HepG2 (cell line): Measurements from ENCODE around the gene SPATA25. TPM values are rescaled to one million over a fixed set of nuclear protein-coding genes. Genes with fewer than 3 reads are reported as not detected.

Experiments used
- CHD2 ChIP-seq: IDR thresholded peaks from 2 replicates; pipeline ENCODE4 v1.6.1; 2011; ENCODE audit warnings: low read depth, low read length, improper control_type of control experiment
- PATZ1 ChIP-seq: sonication (generic); formaldehyde crosslinking; IDR thresholded peaks from 2 replicates; pipeline ENCODE4 v1.4.0; 2020; ENCODE audit warnings: missing genetic modification reagents
- SATB2 ChIP-seq: sonication (generic); formaldehyde crosslinking; IDR thresholded peaks from 2 replicates; pipeline ENCODE4 v1.5.0; 2020; ENCODE audit warnings: missing genetic modification reagents
- SRF ChIP-seq: IDR thresholded peaks from 2 replicates; pipeline ENCODE4 v1.6.1; 2011; ENCODE audit warnings: mild to moderate bottlenecking, low read depth, low read length, moderate library complexity
- TEAD3 ChIP-seq: optimal IDR thresholded peaks from 2 replicates; pipeline ENCODE3; 2016; ENCODE audit warnings: borderline replicate concordance
- ZNF205 ChIP-seq: IDR thresholded peaks from 2 replicates; pipeline ENCODE4 v1.6.1; 2018; ENCODE audit warnings: missing biosample characterization, missing genetic modification reagents
- ZNF260 ChIP-seq: sonication (generic); formaldehyde crosslinking; IDR thresholded peaks from 2 replicates; pipeline ENCODE4 v1.4.0; 2020; ENCODE audit warnings: missing genetic modification reagents, low read depth, mild to moderate bottlenecking, borderline replicate concordance
- ZNF407 ChIP-seq: sonication (generic); formaldehyde crosslinking; IDR thresholded peaks from one replicate; pipeline ENCODE4 v1.5.1; 2020; ENCODE audit warnings: mild to moderate bottlenecking, missing genetic modification reagents; ENCODE audit errors: not compliant biosample characterization
- ZNF484 ChIP-seq: sonication (generic); formaldehyde crosslinking; IDR thresholded peaks from 2 replicates; pipeline ENCODE4 v1.5.1; 2020; ENCODE audit warnings: mild to moderate bottlenecking, low read depth, missing genetic modification reagents, borderline replicate concordance
- ZNF576 ChIP-seq: sonication (generic); formaldehyde crosslinking; IDR thresholded peaks from 2 replicates; pipeline ENCODE4 v1.4.0; 2020; ENCODE audit warnings: mild to moderate bottlenecking, missing genetic modification reagents
- ZSCAN30 ChIP-seq: sonication (generic); formaldehyde crosslinking; IDR thresholded peaks from 2 replicates; pipeline ENCODE4 v1.5.0; 2020; ENCODE audit warnings: mild to moderate bottlenecking, missing genetic modification reagents
- polyA plus RNA-seq, 8 experiments: library from polyadenylated mRNA; depleted of rRNA in 3 of 8; stranded (reverse) in 7 of 8; unstranded in 1 of 8; fragments of >200 nt; fragmentation: Illumina TruSeq in 4 of 8; extraction: Trizol in 4 of 8; gene quantifications; 2 replicates each; pipeline versions ENCODE4 v1.2.1 to v1.2.3, GENCODE V29; 2011 to 2016; ENCODE audit warnings: low read depth in 4 of 8, missing spikeins in 1 of 8, mixed read lengths in 1 of 8; ENCODE audit not compliant: insufficient read depth in 1 of 8
- total RNA-seq, 5 experiments: library from RNA; depleted of rRNA; stranded (reverse); fragments of >200 nt; fragmentation: Illumina TruSeq; extraction: Trizol; gene quantifications; 2 replicates each; pipeline ENCODE4 v1.2.3, GENCODE V29; 2016; ENCODE audit warnings: low read depth in 1 of 5

Gene SPATA25
- total and polyA plus RNA-seq, 2 of the 13 experiments (the other 11 are each of a cell fraction or from before 2014, with no cell fraction given), result 4.8 to 7.6 TPM

- TF ChIP-seq ZSCAN30 (CRISPR knock-in tag), result no peak
- TF ChIP-seq PATZ1 (CRISPR knock-in tag), result no peak; the same call in 1 of the 2 replicates
- TF ChIP-seq SATB2 (CRISPR knock-in tag), result peak; percentile 72; the same call in 1 of the 2 replicates
- TF ChIP-seq TEAD3, result peak; percentile 69
- no peak for TF ChIP-seq ZNF484 (CRISPR knock-in tag)
- peak; percentile 65; the same call in 1 of the 2 replicates for TF ChIP-seq SRF
- 0 out of 2 replicates have a peak, but pooled peaks have one; percentile 42 for TF ChIP-seq ZNF205
- no peak for TF ChIP-seq ZNF576 (CRISPR knock-in tag)
- peak; percentile 95 for TF ChIP-seq ZNF407 (CRISPR knock-in tag)
- peak; percentile 84 for TF ChIP-seq CHD2
- TF ChIP-seq ZNF260 (CRISPR knock-in tag), result no peak
Observed at GRCh38 chr20:45857114-45857881, 30.1 kb downstream of the SPATA25 start, which contains the start of the genes ACOT8 and ZSWIM3 (continued).
